ENCODE results near the gene KPRP. TPM values are rescaled to one million over a fixed set of nuclear protein-coding genes. Genes with fewer than 3 reads are reported as not detected.

KPRP gene
- total and polyA plus RNA-seq, 10 of the 15 experiments (the other 5 are each of a cell fraction or from before 2014, with no cell fraction given): not detected

GRCh38 chr1:152796421-152796820 lies 38.6 kb downstream of the KPRP start, which contains the start of gene LCE1D:
TSS of gene LCE1D (plus strand) at chr1:152796721. CDS start at chr1:152797795, 1,074 bp downstream.
- FAIRE-seq: no peak
- Histone ChIP-seq H3K27ac (ENCODE audit: control insufficient read depth, insufficient read depth) (no peak within 1 kb of the TSS), H3K4me3 (no peak within 1 kb of the TSS), H3K9ac (ENCODE audit: control insufficient read depth, insufficient read depth, low read length) (no peak within 1 kb of the TSS), H4K20me1 (ENCODE audit: control insufficient read depth, insufficient read depth) (no peaks in the 10 kb centered on the region), H3K9me3 (replicated peaks; ENCODE audit: control insufficient read depth, insufficient read depth, low read length) (no peaks in the 10 kb centered on the region), H2AFZ (ENCODE audit: control insufficient read depth, low read depth, low read length) (no peak within 1 kb of the TSS), H3K36me3 (ENCODE audit: control insufficient read depth in 2 of 2, insufficient read depth in 2 of 2, low read length in 1 of 2) (no peaks in the 10 kb centered on the region), H3K4me1 (ENCODE audit: control insufficient read depth, insufficient read depth, low read length) (no peaks in the 10 kb centered on the region), H3K27me3 (replicated peaks in 1 of 2; ENCODE audit: control insufficient read depth in 2 of 2, insufficient read depth in 2 of 2, low read length in 1 of 2) (no peaks in the 10 kb centered on the region), H3K79me2 (ENCODE audit: control insufficient read depth, insufficient read depth, low read length) (no peaks in the 10 kb centered on the region), H3K4me2 (ENCODE audit: control insufficient read depth, insufficient read depth) (no peak within 1 kb of the TSS)
- DNase-seq (ENCODE audit: low read depth, low spot score): no peak
- RAD21 ChIA-PET (ENCODE audit: unreplicated experiment): no interaction called here
- TF ChIP-seq CHD4 (IDR thresholded peaks at IDR 0.05) (no peak), ZZZ3 (IDR thresholded peaks at IDR 0.05; ENCODE audit: control insufficient read depth, insufficient read length, low read depth) (no peak), SREBF2 (IDR thresholded peaks at IDR 0.05; ENCODE audit: low read length) (no peak), EGR1 (IDR thresholded peaks at IDR 0.05; ENCODE audit: borderline replicate concordance in 1 of 2, low read depth in 2 of 2, low read length in 2 of 2) (no peak), ASH2L (IDR thresholded peaks at IDR 0.05; ENCODE audit: borderline replicate concordance, low read depth) (no peak), ZBTB11 (CRISPR knock-in tag; IDR thresholded peaks at IDR 0.05) (no peak), USF1 (IDR thresholded peaks at IDR 0.05; ENCODE audit: borderline replicate concordance, extremely low read length, insufficient read depth, low read depth, low read length) (no peak), IRF3 (IDR thresholded peaks at IDR 0.05) (no peak), KAT2A (conservative IDR thresholded peaks at IDR 0.05; ENCODE audit: control insufficient read depth, low read depth, low read length) (no peak), TCF12 (IDR thresholded peaks at IDR 0.05; ENCODE audit: low read depth, low read length) (no peak), ZNF622 (IDR thresholded peaks at IDR 0.05) (no peak), E4F1 (IDR thresholded peaks at IDR 0.05; ENCODE audit: borderline replicate concordance, partially characterized antibody) (no peak), IRF4 (IDR thresholded peaks at IDR 0.05; ENCODE audit: low read depth, low read length) (no peak), PBX3 (IDR thresholded peaks at IDR 0.05; ENCODE audit: insufficient replicate concordance, low read depth, low read length) (no peak)
- POLR2A ChIA-PET: no interaction called here
- CTCF ChIA-PET: no interaction called here
- no CpG with 5 or more reads among the region's 3 CpGs for WGBS (ENCODE audit: insufficient coverage, insufficient replicate concordance, low lambda C conversion rate, missing lambda C conversion rate)
- BruUV-seq (replicated peaks): no TSS peak
- in situ Hi-C loops (cut with MboI) (no loop called here), intact Hi-C loops (cut with micrococcal nuclease; ENCODE audit: unreplicated experiment) (no loop called here)
- no peak for ATAC-seq
- SMC1A ChIA-PET (ENCODE audit: uncharacterized antibody, unreplicated experiment): no interaction called here
